Fibroblast of the aortic adventitia (primary cell): Measurements from ENCODE around the gene HDAC5. TPM values are rescaled to one million over a fixed set of nuclear protein-coding genes. Genes with fewer than 3 reads are reported as not detected.
A peak's percentile ranks its signal among the peaks of the same experiment; 100 is the strongest.

Experiments used
- DNase-seq: peaks from one replicate; pipeline ENCODE4 v3.0.0-alpha.2; 2010; ENCODE audit warnings: low read depth
- H3K4me3 ChIP-seq: 2 replicates; pipeline ENCODE4 v1.5.1; 2011; ENCODE audit warnings: low read depth, mild to moderate bottlenecking, control low read depth, low read length, moderate library complexity
- total RNA-seq: library from RNA; depleted of rRNA; stranded (reverse); fragments of >200 nt; gene quantifications from 2 replicates; pipeline ENCODE4 v1.2.3, GENCODE V29; 2012; ENCODE audit warnings: low replicate concordance
- TF ChIP-seq, protein P1 (sequence below): IDR thresholded peaks from 2 replicates; pipeline ENCODE4 v1.5.1; 2011; ENCODE audit warnings: mild to moderate bottlenecking, low read length, control low read depth, inconsistent platforms; ENCODE audit not compliant: insufficient read depth

The HDAC5 gene
- total RNA-seq, 1 donor = 53.1 TPM

DNA sequence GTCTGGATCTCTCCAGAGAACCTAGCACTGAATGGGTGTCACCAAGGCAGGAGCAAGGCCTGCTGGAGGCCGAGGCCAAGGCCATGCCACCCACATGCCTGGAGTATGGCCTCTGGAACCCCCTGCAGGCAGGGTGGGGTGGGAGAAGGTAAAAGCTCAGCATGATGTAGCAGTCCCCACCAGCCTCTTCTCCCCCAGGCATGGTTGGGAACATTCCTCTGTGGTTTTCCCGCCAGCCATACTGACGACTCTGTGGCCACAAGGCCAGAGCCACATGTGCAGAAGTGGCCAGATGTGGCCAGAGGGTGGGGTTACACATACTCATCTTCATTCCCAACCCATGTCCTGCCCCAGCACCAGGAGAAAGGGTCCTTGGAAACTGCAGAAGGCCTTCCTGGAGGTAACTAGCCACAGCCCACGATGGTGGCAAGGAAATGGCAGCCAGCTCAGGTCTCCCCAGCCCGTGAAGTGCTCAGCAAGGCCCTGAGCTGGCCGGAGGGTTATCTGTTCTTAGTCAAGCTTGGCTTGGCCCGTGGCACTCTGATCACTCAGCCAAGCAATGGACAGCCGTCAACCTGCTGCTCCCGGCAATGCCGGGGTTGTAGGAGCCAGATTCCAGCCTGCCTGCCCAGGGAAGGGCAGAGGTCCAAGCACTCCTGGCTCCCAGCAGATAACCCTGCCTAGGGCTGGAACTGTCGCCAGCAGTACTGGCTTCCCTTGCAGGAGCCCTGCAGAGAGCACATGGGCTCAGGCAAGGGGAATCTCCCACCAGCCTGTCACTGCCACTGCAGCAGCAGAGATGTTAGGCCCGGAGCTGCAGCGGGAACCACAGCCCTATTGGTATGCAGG is 26.1 kb downstream of the HDAC5 start:
- peak; percentile 43 for DNase-seq
- TF ChIP-seq, protein P1, sequence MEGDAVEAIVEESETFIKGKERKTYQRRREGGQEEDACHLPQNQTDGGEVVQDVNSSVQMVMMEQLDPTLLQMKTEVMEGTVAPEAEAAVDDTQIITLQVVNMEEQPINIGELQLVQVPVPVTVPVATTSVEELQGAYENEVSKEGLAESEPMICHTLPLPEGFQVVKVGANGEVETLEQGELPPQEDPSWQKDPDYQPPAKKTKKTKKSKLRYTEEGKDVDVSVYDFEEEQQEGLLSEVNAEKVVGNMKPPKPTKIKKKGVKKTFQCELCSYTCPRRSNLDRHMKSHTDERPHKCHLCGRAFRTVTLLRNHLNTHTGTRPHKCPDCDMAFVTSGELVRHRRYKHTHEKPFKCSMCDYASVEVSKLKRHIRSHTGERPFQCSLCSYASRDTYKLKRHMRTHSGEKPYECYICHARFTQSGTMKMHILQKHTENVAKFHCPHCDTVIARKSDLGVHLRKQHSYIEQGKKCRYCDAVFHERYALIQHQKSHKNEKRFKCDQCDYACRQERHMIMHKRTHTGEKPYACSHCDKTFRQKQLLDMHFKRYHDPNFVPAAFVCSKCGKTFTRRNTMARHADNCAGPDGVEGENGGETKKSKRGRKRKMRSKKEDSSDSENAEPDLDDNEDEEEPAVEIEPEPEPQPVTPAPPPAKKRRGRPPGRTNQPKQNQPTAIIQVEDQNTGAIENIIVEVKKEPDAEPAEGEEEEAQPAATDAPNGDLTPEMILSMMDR = no peak
- no peak overlapping the region for H3K4me3 ChIP-seq

DNA sequence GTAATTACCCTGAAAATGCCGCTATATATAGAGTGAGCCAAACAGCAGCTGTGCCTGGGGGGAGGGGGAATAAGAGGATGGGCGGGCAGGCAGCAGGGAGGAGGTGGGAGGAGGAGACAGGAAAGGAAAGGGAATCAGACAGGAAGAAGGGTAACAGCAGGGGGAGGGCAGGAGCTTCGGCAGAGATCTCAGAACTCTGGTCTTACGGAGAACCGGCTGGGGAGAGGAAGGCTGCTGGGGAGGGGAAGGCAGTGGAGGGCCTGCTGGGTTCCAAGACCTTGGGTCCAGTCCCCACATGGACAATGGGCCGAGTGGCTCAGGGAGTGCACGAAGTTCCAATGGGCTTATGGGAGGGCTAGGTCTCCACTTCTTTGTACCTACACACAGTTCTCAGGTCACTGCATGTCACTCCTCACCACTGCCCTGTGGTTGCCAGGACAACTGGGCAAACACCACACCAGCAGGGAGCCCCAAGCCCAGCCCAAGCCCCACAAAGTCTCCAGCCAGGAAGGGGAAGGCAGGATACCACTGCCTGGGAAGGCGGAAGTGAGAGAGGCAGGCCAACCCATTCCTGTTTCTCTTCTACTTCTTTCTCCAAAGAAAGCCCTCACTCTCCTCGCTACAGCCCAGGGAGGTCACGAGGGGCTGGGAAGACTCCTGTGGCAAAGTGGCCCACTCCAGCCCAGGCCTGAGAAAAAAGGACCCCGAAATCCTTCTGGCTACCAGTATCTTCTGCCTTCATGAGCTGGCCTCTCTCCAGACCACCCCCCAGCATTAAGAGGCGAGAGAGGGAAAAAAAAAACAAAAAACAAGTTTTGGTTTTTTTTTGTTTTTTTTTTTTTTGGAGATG is 27.6 kb downstream of the HDAC5 start:
- TF ChIP-seq, protein P1 = peak; percentile 46
- H3K4me3 ChIP-seq = peak overlapping the region; percentile 57
- peak; percentile 84 for DNase-seq

DNA sequence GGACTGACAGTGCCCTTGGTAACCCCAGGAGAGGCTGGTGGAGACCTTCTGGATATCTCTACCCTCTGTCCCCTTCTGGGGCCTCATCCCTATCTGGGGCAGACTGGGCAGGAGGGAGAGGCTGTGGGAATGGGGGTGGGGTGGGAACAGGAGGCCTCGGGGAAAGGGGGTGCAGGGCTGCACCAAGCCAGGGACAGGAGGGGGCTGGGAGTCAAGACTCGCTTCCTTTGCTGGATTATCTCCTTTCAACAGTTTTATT is 28.1 kb downstream of the HDAC5 start:
- DNase-seq = no peak
- TF ChIP-seq, protein P1 = no peak
- no peak overlapping the region for H3K4me3 ChIP-seq

DNA sequence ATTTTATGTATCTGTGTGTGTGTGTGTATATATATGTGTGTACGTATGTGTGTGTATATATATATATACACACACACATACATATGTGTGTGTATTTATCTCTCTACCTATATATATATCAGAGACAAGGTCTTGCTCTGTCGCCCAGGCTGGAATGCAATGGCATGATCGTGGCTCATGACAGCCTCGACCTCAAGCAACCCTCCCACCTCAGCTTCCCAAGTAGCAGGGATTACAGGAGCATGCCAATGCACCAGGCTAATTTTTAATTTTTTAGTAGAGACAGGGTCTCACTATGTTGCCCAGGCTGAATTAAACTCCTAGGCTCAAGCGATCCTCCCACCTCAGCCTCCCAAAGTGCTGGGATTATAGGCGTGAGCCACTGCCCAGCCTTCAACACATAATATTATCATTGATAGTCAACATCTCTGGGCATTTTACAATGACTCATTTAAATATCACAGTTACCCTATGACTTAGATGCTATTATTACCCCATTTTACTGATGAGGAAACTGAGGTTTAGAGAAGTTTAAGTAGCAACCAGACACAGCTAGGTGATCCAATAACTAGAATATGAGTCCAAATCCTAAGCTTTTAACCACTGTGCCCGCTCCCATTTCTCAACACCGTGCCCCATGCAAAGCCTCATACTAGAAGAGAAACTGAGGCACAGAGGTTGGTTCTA is 28.6 kb downstream of the HDAC5 start:
- TF ChIP-seq, protein P1 = no peak
- H3K4me3 ChIP-seq = no peak overlapping the region
- DNase-seq = no peak

DNA sequence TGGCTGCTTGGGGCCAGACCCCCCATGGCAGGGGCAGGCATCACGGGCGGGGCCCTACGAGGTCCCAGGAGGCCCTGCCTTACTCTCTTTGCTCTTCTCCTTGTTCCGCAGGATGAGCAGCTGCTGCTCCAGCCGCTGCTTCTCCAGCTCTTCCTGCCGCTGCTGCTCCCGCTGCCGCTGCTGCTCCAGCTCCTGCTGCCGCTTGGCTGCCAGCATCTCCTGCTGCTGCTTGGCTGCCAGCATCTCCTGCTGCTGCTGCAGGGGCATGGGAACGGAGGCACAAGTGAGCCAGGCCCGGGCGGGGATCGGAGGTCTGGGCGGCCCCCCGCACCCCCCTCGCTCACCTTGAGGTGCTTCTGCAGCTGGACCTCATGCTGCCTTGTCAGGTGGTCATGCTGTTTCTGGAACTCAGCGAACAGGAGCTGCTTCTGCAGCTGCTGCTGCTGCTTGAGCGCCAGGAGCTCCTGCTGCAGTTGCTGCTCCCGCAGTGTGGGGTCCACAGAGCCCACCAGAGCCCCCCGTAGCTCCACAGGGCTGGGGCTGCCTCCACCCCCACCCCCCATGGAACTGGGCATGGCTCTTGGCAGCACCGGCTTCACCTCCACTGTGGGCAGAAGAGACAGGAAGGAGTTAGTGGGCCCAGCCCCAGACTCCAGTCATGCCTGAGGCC is 30.1 kb downstream of the HDAC5 start:
- TF ChIP-seq, protein P1 = no peak
- no peak overlapping the region for H3K4me3 ChIP-seq
- no peak for DNase-seq

DNA sequence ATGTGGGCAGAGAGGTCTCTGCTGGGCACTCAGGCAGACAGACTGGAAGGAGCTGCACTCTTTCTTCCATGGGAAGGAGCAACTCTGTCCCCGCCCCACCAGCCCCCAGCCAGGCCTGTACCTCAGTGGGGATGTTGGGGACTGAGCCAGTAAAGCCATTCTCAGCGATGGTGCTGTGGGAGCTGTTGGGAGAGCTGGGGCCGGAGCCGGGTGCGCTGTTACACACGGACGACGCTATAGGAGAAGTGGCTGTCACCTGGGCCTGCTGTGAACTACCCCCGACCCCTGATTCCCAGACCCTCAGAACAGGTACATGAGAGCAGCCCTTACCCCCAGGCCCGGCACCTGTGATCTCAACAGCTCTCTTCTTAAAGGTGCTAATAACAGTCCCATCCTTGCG is 31.4 kb downstream of the HDAC5 start:
- no peak for DNase-seq
- TF ChIP-seq, protein P1 = no peak
- no peak overlapping the region for H3K4me3 ChIP-seq
